ENCODE results near the gene ZNF512. TPM values are rescaled to one million over a fixed set of nuclear protein-coding genes. Genes with fewer than 3 reads are reported as not detected.
"Not testable (repeated sequence)": the region's sequence is repeated elsewhere in the genome, so short reads cannot be mapped to it uniquely, and the experiment has no call there.

ZNF512 gene, protein sequence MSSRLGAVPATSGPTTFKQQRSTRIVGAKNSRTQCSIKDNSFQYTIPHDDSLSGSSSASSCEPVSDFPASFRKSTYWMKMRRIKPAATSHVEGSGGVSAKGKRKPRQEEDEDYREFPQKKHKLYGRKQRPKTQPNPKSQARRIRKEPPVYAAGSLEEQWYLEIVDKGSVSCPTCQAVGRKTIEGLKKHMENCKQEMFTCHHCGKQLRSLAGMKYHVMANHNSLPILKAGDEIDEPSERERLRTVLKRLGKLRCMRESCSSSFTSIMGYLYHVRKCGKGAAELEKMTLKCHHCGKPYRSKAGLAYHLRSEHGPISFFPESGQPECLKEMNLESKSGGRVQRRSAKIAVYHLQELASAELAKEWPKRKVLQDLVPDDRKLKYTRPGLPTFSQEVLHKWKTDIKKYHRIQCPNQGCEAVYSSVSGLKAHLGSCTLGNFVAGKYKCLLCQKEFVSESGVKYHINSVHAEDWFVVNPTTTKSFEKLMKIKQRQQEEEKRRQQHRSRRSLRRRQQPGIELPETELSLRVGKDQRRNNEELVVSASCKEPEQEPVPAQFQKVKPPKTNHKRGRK
- total RNA-seq (2014; rRNA removed) (not detected in 2 replicates), Bru-seq, nascent RNA (percentile 26 among the genes with signal in this experiment), BruChase-seq, experiment 1, labeled RNA remaining after a 6-hour chase (percentile 28 among the genes with signal in this experiment), BruChase-seq, experiment 2, labeled RNA remaining after a 2-hour chase (percentile 16 among the genes with signal in this experiment)
- long read RNA-seq = 0 reads

DNA sequence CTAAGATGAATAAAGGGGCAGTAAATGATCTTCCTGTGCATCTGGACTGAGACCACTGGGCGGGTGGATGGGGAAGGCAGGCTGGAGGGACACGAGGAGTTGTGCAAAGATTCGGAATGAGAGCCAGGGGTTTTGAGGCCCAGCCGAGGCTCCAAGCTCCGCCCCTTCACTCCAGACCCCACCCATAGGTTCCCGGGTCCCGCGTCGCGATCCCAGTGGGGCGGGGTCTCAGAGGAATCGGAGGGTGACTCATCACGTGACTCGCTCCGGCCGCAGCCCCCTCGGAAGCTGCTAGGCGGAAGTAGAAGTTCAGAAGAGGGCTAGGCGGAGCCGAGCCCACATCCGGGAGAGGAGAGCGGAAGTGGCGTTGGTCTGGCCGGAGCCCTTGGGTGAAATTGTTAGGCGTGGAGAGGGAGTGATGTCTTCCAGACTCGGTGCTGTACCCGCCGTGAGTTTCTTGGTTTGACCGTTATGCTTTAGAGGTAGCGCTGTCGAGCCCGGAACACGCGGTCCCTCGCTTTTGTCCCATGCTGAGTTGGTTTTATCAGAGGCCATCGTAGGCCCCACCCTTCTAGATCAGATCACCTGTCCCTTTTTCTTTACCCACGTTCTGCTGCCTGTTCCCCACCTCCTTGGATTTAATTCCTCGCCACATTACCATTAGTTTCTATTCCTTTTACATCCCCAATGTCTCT lies at the start of gene ZNF512:
Gene ZNF512 (plus strand): TSS at position 348 of the 695 bp plus-strand sequence. CDS start 71 bp downstream, at position 419.
- H3K4me2 ChIP-seq (ENCODE audit: low read length) = no peak within 1 kb of the TSS
- no peak for ATAC-seq
- DNase-seq = no peak
- no peak within 1 kb of the TSS for H3K4me3 ChIP-seq (ENCODE audit: low read length)
- no peaks in the 10 kb centered on the region for H3F3A ChIP-seq (ENCODE audit: low read length, unreplicated experiment)
- H3K36me3 ChIP-seq (ENCODE audit: low read depth, low read length) = no peaks in the 10 kb centered on the region
- TF ChIP-seq, protein P1, sequence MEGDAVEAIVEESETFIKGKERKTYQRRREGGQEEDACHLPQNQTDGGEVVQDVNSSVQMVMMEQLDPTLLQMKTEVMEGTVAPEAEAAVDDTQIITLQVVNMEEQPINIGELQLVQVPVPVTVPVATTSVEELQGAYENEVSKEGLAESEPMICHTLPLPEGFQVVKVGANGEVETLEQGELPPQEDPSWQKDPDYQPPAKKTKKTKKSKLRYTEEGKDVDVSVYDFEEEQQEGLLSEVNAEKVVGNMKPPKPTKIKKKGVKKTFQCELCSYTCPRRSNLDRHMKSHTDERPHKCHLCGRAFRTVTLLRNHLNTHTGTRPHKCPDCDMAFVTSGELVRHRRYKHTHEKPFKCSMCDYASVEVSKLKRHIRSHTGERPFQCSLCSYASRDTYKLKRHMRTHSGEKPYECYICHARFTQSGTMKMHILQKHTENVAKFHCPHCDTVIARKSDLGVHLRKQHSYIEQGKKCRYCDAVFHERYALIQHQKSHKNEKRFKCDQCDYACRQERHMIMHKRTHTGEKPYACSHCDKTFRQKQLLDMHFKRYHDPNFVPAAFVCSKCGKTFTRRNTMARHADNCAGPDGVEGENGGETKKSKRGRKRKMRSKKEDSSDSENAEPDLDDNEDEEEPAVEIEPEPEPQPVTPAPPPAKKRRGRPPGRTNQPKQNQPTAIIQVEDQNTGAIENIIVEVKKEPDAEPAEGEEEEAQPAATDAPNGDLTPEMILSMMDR (conservative IDR thresholded peaks at IDR 0.05; ENCODE audit: low read depth, low read length) = no peak
- no peak for TF ChIP-seq EZH2phosphoT487 (IDR thresholded peaks at IDR 0.05; ENCODE audit: borderline replicate concordance, low read length)
- TF ChIP-seq EZH2 (IDR thresholded peaks at IDR 0.05; ENCODE audit: low read length, unreplicated experiment) = no peak
- no peaks in the 10 kb centered on the region for H4K20me1 ChIP-seq (ENCODE audit: low read length)
- H3K9me2 ChIP-seq (replicated peaks; ENCODE audit: low read length) = no peaks in the 10 kb centered on the region
- intact Hi-C loops (cut with micrococcal nuclease) = no loop called here
- no peaks in the 10 kb centered on the region for H3K4me1 ChIP-seq (ENCODE audit: insufficient read depth, low read length)
- H3K79me2 ChIP-seq (ENCODE audit: low read length) = no peaks in the 10 kb centered on the region
- H3K9me3 ChIP-seq (ENCODE audit: low read length) = no peaks in the 10 kb centered on the region
- BruUV-seq (replicated peaks) = no TSS peak
- POLR2A ChIA-PET (ENCODE audit: unreplicated experiment) = no interaction called here
- H3K27me3 ChIP-seq (ENCODE audit: low read length) = no peaks in the 10 kb centered on the region
- H3K9ac ChIP-seq (ENCODE audit: low read length) = no peak within 1 kb of the TSS
- H2AFZ ChIP-seq (ENCODE audit: low read length) = no peak within 1 kb of the TSS
- CTCF ChIA-PET = no interaction called here
- no peak within 1 kb of the TSS for H3K27ac ChIP-seq (ENCODE audit: low read length)

DNA sequence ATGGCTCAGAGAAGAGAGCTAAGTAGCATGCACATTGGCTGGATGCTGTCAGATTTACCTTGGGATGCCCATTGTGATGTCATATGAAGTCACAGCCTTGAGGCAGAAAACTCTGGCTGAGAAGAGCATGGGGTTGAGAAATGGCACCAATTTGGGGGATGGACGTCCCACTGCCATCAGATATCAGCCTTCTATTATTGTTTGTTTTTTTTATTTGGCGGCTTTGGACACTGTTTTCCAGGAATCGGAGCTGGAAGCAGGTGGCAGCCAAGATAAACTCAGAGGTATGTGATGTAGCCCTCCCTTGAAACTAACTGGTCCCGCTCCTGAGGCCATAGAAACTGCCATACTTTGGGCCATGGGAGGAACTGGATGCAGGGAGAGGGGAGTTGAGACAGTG lies 45.6 kb upstream of the ZNF512 start:
- ChIA-PET CTCF (no interaction called here), POLR2A (ENCODE audit: unreplicated experiment) (no interaction called here)
- H3K27ac ChIP-seq (ENCODE audit: low read length) = no peak overlapping the region
- no peak overlapping the region for H3K4me3 ChIP-seq (ENCODE audit: low read length)
- no peaks in the 10 kb centered on the region for H4K20me1 ChIP-seq (ENCODE audit: low read length)
- no TSS peak for BruUV-seq (replicated peaks)
- DNase-seq (no peak), ATAC-seq (no peak)
- H3K9me2 ChIP-seq (replicated peaks; ENCODE audit: low read length) = no peaks in the 10 kb centered on the region
- no peaks in the 10 kb centered on the region for H3K9me3 ChIP-seq (ENCODE audit: low read length)
- no peaks in the 10 kb centered on the region for H3K79me2 ChIP-seq (ENCODE audit: low read length)
- no peak overlapping the region for H2AFZ ChIP-seq (ENCODE audit: low read length)
- intact Hi-C loops (cut with micrococcal nuclease) = no loop called here
- no peak overlapping the region for H3K9ac ChIP-seq (ENCODE audit: low read length)
- H3K4me2 ChIP-seq (ENCODE audit: low read length) = no peak overlapping the region
- no peaks in the 10 kb centered on the region for H3K36me3 ChIP-seq (ENCODE audit: low read depth, low read length)
- no peaks in the 10 kb centered on the region for H3F3A ChIP-seq (ENCODE audit: low read length, unreplicated experiment)
- no peaks in the 10 kb centered on the region for H3K4me1 ChIP-seq (ENCODE audit: insufficient read depth, low read length)
- TF ChIP-seq, protein P1 (conservative IDR thresholded peaks at IDR 0.05; ENCODE audit: low read depth, low read length) = no peak
- no peak for TF ChIP-seq EZH2 (IDR thresholded peaks at IDR 0.05; ENCODE audit: low read length, unreplicated experiment)
- TF ChIP-seq EZH2phosphoT487 (IDR thresholded peaks at IDR 0.05; ENCODE audit: borderline replicate concordance, low read length) = no peak
- no peaks in the 10 kb centered on the region for H3K27me3 ChIP-seq (ENCODE audit: low read length)

DNA sequence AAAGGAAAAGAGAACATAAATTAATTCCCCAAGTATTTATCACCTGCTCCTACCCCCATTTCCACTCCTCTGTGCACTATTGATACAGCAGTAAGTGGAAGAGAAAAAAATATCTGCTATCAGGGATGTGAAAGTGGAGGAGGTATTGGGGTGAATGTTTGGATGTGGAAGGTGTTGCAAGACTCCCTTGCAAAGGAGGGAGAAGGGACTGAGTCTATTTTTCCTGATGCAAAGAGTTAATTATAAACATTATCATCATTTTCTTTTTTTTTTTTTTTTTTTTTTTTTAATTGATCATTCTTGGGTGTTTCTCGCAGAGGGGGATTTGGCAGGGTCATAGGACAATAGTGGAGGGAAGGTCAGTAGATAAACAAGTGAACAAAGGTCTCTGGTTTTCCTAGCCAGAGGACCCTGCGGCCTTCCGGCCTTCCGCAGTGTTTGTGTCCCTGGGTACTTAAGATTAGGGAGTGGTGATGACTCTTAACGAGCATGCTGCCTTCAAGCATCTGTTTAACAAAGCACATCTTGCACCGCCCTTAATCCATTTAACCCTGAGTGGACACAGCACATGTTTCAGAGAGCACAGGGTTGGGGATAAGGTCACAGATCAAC lies 43.9 kb upstream of the ZNF512 start:
- H2AFZ ChIP-seq (ENCODE audit: low read length); H3K9me2 ChIP-seq (replicated peaks; ENCODE audit: low read length); H3K79me2 ChIP-seq (ENCODE audit: low read length); H4K20me1 ChIP-seq (ENCODE audit: low read length); BruUV-seq (replicated peaks); H3K4me2 ChIP-seq (ENCODE audit: low read length); H3K9me3 ChIP-seq (ENCODE audit: low read length); H3K4me3 ChIP-seq (ENCODE audit: low read length); H3K36me3 ChIP-seq (ENCODE audit: low read depth, low read length); ATAC-seq; POLR2A ChIA-PET (ENCODE audit: unreplicated experiment); DNase-seq; H3F3A ChIP-seq (ENCODE audit: low read length, unreplicated experiment); H3K4me1 ChIP-seq (ENCODE audit: insufficient read depth, low read length); H3K27me3 ChIP-seq (ENCODE audit: low read length); H3K9ac ChIP-seq (ENCODE audit: low read length); CTCF ChIA-PET; intact Hi-C loops (cut with micrococcal nuclease); H3K27ac ChIP-seq (ENCODE audit: low read length): not testable (repeated sequence)

DNA sequence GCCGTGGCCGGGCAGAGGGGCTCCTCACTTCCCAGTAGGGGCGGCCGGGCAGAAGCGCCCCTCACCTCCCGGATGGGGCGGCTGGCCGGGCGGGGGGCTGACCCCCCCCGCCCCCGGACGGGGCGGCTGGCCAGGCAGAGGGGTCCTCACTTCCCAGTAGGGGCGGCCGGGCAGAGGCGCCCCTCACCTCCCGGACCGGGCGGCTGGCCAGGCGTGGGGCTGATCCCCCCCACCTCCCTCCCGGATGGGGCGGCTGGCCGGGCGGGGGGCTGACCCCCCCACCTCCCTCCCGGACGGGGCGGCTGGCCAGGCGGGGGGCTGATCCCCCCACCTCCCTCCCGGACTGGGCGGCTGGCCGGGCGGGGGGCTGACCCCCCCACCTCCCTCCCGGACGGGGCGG lies 43.2 kb upstream of the ZNF512 start:
- H3K27ac ChIP-seq (ENCODE audit: low read length); DNase-seq; H4K20me1 ChIP-seq (ENCODE audit: low read length); H3K4me3 ChIP-seq (ENCODE audit: low read length); H3K9me3 ChIP-seq (ENCODE audit: low read length); intact Hi-C loops (cut with micrococcal nuclease); H3F3A ChIP-seq (ENCODE audit: low read length, unreplicated experiment); H2AFZ ChIP-seq (ENCODE audit: low read length); H3K9ac ChIP-seq (ENCODE audit: low read length); H3K4me2 ChIP-seq (ENCODE audit: low read length); ATAC-seq; H3K36me3 ChIP-seq (ENCODE audit: low read depth, low read length); POLR2A ChIA-PET (ENCODE audit: unreplicated experiment); H3K79me2 ChIP-seq (ENCODE audit: low read length); BruUV-seq (replicated peaks); H3K9me2 ChIP-seq (replicated peaks; ENCODE audit: low read length); CTCF ChIA-PET; H3K4me1 ChIP-seq (ENCODE audit: insufficient read depth, low read length); H3K27me3 ChIP-seq (ENCODE audit: low read length): not testable (repeated sequence)
